ENCODE measurements around the gene PRICKLE2.

Gene PRICKLE2

DNA sequence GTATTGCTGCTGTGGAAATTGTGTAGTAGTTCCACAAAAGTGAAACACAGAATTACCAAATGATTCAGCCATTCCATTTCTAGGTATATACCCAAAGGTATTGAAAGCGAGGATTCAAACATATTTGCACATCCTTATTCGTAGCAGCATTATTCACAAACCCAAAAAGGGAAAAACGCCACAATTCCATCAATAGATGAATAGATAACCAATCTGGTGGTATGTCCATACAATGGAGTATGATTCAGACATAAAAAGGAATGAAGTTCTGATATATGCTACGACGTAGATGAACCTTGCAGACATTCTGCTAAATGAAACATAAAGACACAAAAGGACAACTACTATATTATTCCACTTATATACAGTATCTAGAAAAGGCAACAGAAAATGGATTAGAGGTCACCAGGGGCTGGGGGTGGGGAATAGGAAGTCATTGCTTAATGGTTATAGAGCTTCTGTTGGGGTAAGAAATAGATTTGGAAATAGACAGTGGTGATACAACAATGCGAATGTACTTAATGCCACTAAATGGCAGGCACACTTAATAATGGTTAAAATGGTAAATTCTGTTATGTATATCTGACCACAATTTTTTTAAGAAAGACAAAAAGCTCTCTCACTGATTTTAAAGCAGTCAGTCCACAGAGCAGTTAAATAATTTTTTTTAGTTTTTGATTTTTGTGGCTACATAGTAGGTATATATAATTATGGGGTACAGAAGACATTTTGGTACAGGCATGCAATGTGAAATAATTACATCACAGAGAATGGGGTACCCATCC, 150.2 kb downstream of the PRICKLE2 start:
- H3K4me3 ChIP-seq (ENCODE audit: low read length): no peak overlapping the region
- no peaks in the 10 kb centered on the region for H3K79me2 ChIP-seq (ENCODE audit: control insufficient read depth, insufficient read depth, low read length)
- no peak overlapping the region for H3K4ac ChIP-seq (ENCODE audit: low read depth, low read length)
- H2AK5ac ChIP-seq (ENCODE audit: low read length): no peak overlapping the region
- H4K8ac ChIP-seq (ENCODE audit: low read depth, low read length): no peak overlapping the region
- no peaks in the 10 kb centered on the region for H3K27me3 ChIP-seq (ENCODE audit: insufficient read depth, low read length, poor library complexity)
- no peak overlapping the region for H3K4me2 ChIP-seq (ENCODE audit: low read length)
- no peak overlapping the region for H4K5ac ChIP-seq (ENCODE audit: low read length)
- DNase-seq: no peak
- no peak overlapping the region for H3K27ac ChIP-seq (ENCODE audit: low read depth, low read length)
- H3K36me3 ChIP-seq (ENCODE audit: control insufficient read depth, insufficient read depth, low read length): no peaks in the 10 kb centered on the region
- no peak overlapping the region for H2BK15ac ChIP-seq (replicated peaks; ENCODE audit: low read depth)
- H3K4me1 ChIP-seq (ENCODE audit: control insufficient read depth, low read depth, low read length): no peaks in the 10 kb centered on the region
- no peak overlapping the region for H2BK120ac ChIP-seq (ENCODE audit: low read depth, low read length)
- no peak overlapping the region for H3K9ac ChIP-seq (ENCODE audit: low read length)
- WGBS (ENCODE audit: extremely low coverage, insufficient coverage, low lambda C conversion rate): no CpG with 5 or more reads among the region's 6 CpGs
- no peaks in the 10 kb centered on the region for H3K79me1 ChIP-seq (ENCODE audit: low read length)
- H3K23ac ChIP-seq (ENCODE audit: low read length): no peak overlapping the region
- no peak overlapping the region for H2BK5ac ChIP-seq (ENCODE audit: low read length)
- no peak overlapping the region for H3K18ac ChIP-seq (ENCODE audit: low read length)
- H3K56ac ChIP-seq (ENCODE audit: low read length): no peak overlapping the region

DNA sequence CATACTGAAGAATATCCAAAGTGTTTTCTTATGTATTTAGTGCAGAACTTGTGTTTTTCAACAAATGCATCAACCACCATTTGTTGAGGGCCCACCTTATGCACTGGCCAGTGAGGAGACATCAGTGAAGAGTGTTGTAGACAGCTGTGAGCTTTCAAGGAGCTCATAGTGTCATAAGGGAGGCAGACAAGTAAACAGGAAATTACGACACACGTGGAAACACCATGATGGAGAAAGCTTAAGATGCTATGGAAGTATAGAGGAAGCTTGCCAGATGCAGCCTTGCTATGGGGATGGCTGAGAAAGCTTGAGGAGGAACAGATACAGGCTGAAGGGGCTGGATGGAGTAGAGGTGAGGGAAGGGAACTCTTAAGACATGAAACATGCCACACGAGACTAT, 151.2 kb downstream of the PRICKLE2 start:
- no peak overlapping the region for H3K23ac ChIP-seq (ENCODE audit: low read length)
- no peak overlapping the region for H3K4me2 ChIP-seq (ENCODE audit: low read length)
- no peaks in the 10 kb centered on the region for H3K27me3 ChIP-seq (ENCODE audit: insufficient read depth, low read length, poor library complexity)
- H4K8ac ChIP-seq (ENCODE audit: low read depth, low read length): no peak overlapping the region
- no peak overlapping the region for H3K4me3 ChIP-seq (ENCODE audit: low read length)
- H3K36me3 ChIP-seq (ENCODE audit: control insufficient read depth, insufficient read depth, low read length): no peaks in the 10 kb centered on the region
- H4K5ac ChIP-seq (ENCODE audit: low read length): no peak overlapping the region
- H2AK5ac ChIP-seq (ENCODE audit: low read length): no peak overlapping the region
- WGBS (ENCODE audit: extremely low coverage, insufficient coverage, low lambda C conversion rate): no CpG with 5 or more reads among the region's 3 CpGs
- no peaks in the 10 kb centered on the region for H3K4me1 ChIP-seq (ENCODE audit: control insufficient read depth, low read depth, low read length)
- no peak overlapping the region for H2BK120ac ChIP-seq (ENCODE audit: low read depth, low read length)
- H3K9ac ChIP-seq (ENCODE audit: low read length): no peak overlapping the region
- H2BK15ac ChIP-seq (replicated peaks; ENCODE audit: low read depth): no peak overlapping the region
- H3K79me2 ChIP-seq (ENCODE audit: control insufficient read depth, insufficient read depth, low read length): no peaks in the 10 kb centered on the region
- DNase-seq: no peak
- no peak overlapping the region for H3K18ac ChIP-seq (ENCODE audit: low read length)
- no peak overlapping the region for H3K27ac ChIP-seq (ENCODE audit: low read depth, low read length)
- no peaks in the 10 kb centered on the region for H3K79me1 ChIP-seq (ENCODE audit: low read length)
- no peak overlapping the region for H3K4ac ChIP-seq (ENCODE audit: low read depth, low read length)
- H3K56ac ChIP-seq (ENCODE audit: low read length): no peak overlapping the region
- no peak overlapping the region for H2BK5ac ChIP-seq (ENCODE audit: low read length)

DNA sequence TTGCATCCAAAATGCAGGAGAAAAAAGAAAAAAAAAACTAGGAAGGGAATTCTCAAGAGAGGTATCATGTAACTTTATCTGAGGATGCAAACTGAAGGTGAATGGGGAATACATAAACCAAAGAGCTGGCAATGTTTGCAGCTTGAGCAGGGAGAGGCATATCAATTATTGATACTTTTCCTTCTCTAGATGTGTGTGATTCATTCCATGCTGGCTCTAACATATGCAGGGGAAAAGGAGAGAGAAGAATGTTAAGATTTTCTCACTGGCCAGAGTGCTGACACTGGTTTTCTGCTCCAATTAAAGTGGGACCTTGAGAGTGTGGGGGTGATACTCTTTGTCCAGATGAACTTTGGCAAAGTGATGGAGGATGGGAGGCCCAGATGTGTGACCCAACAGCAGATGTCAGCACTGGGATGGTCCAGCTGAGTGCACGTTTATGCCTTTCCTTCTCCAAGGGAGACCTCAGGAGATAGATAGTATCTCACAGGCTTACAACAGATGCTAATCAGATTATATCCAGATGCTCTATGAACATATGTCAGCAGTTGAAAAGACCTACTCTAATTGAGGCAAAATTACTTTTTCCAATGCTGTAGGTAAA, 152.0 kb downstream of the PRICKLE2 start:
- Histone ChIP-seq H4K8ac (ENCODE audit: low read depth, low read length) (no peak overlapping the region), H3K27ac (ENCODE audit: low read depth, low read length) (no peak overlapping the region), H3K18ac (ENCODE audit: low read length) (no peak overlapping the region), H3K4ac (ENCODE audit: low read depth, low read length) (no peak overlapping the region), H3K4me1 (ENCODE audit: control insufficient read depth, low read depth, low read length) (no peaks in the 10 kb centered on the region), H3K56ac (ENCODE audit: low read length) (no peak overlapping the region), H4K5ac (ENCODE audit: low read length) (no peak overlapping the region), H2AK5ac (ENCODE audit: low read length) (no peak overlapping the region), H3K36me3 (ENCODE audit: control insufficient read depth, insufficient read depth, low read length) (no peaks in the 10 kb centered on the region), H3K9ac (ENCODE audit: low read length) (no peak overlapping the region), H2BK120ac (ENCODE audit: low read depth, low read length) (no peak overlapping the region), H3K79me1 (ENCODE audit: low read length) (no peaks in the 10 kb centered on the region), H3K79me2 (ENCODE audit: control insufficient read depth, insufficient read depth, low read length) (no peaks in the 10 kb centered on the region), H3K27me3 (ENCODE audit: insufficient read depth, low read length, poor library complexity) (no peaks in the 10 kb centered on the region), H3K4me2 (ENCODE audit: low read length) (no peak overlapping the region), H2BK5ac (ENCODE audit: low read length) (no peak overlapping the region), H3K23ac (ENCODE audit: low read length) (no peak overlapping the region), H3K4me3 (ENCODE audit: low read length) (no peak overlapping the region), H2BK15ac (replicated peaks; ENCODE audit: low read depth) (no peak overlapping the region)
- no peak for DNase-seq
- no CpG with 5 or more reads among the region's 1 CpG for WGBS (ENCODE audit: extremely low coverage, insufficient coverage, low lambda C conversion rate)

- no CpG with 5 or more reads among the region's 2 CpGs for WGBS (ENCODE audit: extremely low coverage, insufficient coverage, low lambda C conversion rate)
- no peaks in the 10 kb centered on the region for H3K79me1 ChIP-seq (ENCODE audit: low read length)
- H4K8ac ChIP-seq (ENCODE audit: low read depth, low read length): no peak overlapping the region
- no peak overlapping the region for H3K56ac ChIP-seq (ENCODE audit: low read length)
- no peak for DNase-seq
- no peak overlapping the region for H3K27ac ChIP-seq (ENCODE audit: low read depth, low read length)
- no peak overlapping the region for H3K18ac ChIP-seq (ENCODE audit: low read length)
- H3K36me3 ChIP-seq (ENCODE audit: control insufficient read depth, insufficient read depth, low read length): no peaks in the 10 kb centered on the region
- H4K5ac ChIP-seq (ENCODE audit: low read length): no peak overlapping the region
- no peak overlapping the region for H2BK120ac ChIP-seq (ENCODE audit: low read depth, low read length)
- no peaks in the 10 kb centered on the region for H3K79me2 ChIP-seq (ENCODE audit: control insufficient read depth, insufficient read depth, low read length)
- H3K23ac ChIP-seq (ENCODE audit: low read length): no peak overlapping the region
- H3K4ac ChIP-seq (ENCODE audit: low read depth, low read length): no peak overlapping the region
- no peaks in the 10 kb centered on the region for H3K27me3 ChIP-seq (ENCODE audit: insufficient read depth, low read length, poor library complexity)
- H3K4me3 ChIP-seq (ENCODE audit: low read length): no peak overlapping the region
- no peak overlapping the region for H2BK15ac ChIP-seq (replicated peaks; ENCODE audit: low read depth)
- H3K9ac ChIP-seq (ENCODE audit: low read length): no peak overlapping the region
- H2BK5ac ChIP-seq (ENCODE audit: low read length): no peak overlapping the region
- no peak overlapping the region for H2AK5ac ChIP-seq (ENCODE audit: low read length)
- no peak overlapping the region for H3K4me2 ChIP-seq (ENCODE audit: low read length)
- no peaks in the 10 kb centered on the region for H3K4me1 ChIP-seq (ENCODE audit: control insufficient read depth, low read depth, low read length)
These were observed 153.1 kb downstream of the PRICKLE2 start for GRCh38 chr3:64072126-64072525.

GRCh38 chr3:64070704-64071103, 154.6 kb downstream of the PRICKLE2 start:
- Histone ChIP-seq H3K27me3 (ENCODE audit: insufficient read depth, low read length, poor library complexity) (no peaks in the 10 kb centered on the region), H3K56ac (ENCODE audit: low read length) (no peak overlapping the region), H4K8ac (ENCODE audit: low read depth, low read length) (no peak overlapping the region), H3K27ac (ENCODE audit: low read depth, low read length) (no peak overlapping the region), H3K9ac (ENCODE audit: low read length) (no peak overlapping the region), H2BK15ac (replicated peaks; ENCODE audit: low read depth) (no peak overlapping the region), H3K79me2 (ENCODE audit: control insufficient read depth, insufficient read depth, low read length) (no peaks in the 10 kb centered on the region), H2BK5ac (ENCODE audit: low read length) (no peak overlapping the region), H4K5ac (ENCODE audit: low read length) (no peak overlapping the region), H3K4me3 (ENCODE audit: low read length) (no peak overlapping the region), H3K4ac (ENCODE audit: low read depth, low read length) (peak overlapping the region; percentile 55), H2AK5ac (ENCODE audit: low read length) (no peak overlapping the region), H3K23ac (ENCODE audit: low read length) (no peak overlapping the region), H3K4me1 (ENCODE audit: control insufficient read depth, low read depth, low read length) (no peaks in the 10 kb centered on the region), H3K18ac (ENCODE audit: low read length) (no peak overlapping the region), H3K4me2 (ENCODE audit: low read length) (no peak overlapping the region), H3K79me1 (ENCODE audit: low read length) (no peaks in the 10 kb centered on the region), H2BK120ac (ENCODE audit: low read depth, low read length) (no peak overlapping the region), H3K36me3 (ENCODE audit: control insufficient read depth, insufficient read depth, low read length) (no peaks in the 10 kb centered on the region)
- no peak for DNase-seq
